Upper lobe of right lung (tissue), 1 donor: ENCODE measurements around the gene CFAP20DC. TPM values are rescaled to one million over a fixed set of nuclear protein-coding genes. Genes with fewer than 3 reads are reported as not detected.
"Not testable (repeated sequence)": the region's sequence is repeated elsewhere in the genome, so short reads cannot be mapped to it uniquely, and the experiment has no call there.

Experiments
- ATAC-seq: fragments of 200-7000 bp; cut with Tn5 transposase; one replicate; pipeline ENCODE4 v1.9.1; 2020; ENCODE audit warnings: mild to moderate bottlenecking, moderate library complexity
- DNase-seq: peaks from one replicate; pipeline ENCODE4 v3.0.0-alpha.2; 2020
- H3K27ac ChIP-seq: fragments of 200-600 bp; one replicate; pipeline ENCODE4 v1.8.0; 2022
- H3K27me3 ChIP-seq: fragments of 200-600 bp; one replicate; pipeline ENCODE4 v1.8.0; 2022; ENCODE audit warnings: mild to moderate bottlenecking
- H3K36me3 ChIP-seq: fragments of 200-600 bp; one replicate; pipeline ENCODE4 v1.8.0; 2022
- H3K4me1 ChIP-seq: fragments of 200-600 bp; one replicate; pipeline ENCODE4 v1.8.0; 2022
- H3K4me3 ChIP-seq: fragments of 200-600 bp; one replicate; pipeline ENCODE4 v1.8.0; 2022; ENCODE audit warnings: mild to moderate bottlenecking
- H3K9me3 ChIP-seq: fragments of 200-600 bp; one replicate; pipeline ENCODE4 v1.8.0; 2022
- intact Hi-C: fragments of 100-400 bp; cut with DNase I; formaldehyde crosslinking; loops from one replicate; pipeline ENCODE4 v1.11.0; 2022
- total RNA-seq: library from RNA; stranded (reverse); fragmentation: NEBNext Ultra II Directional; extraction: Animal tissue kit (Norgen Biotek cat#: 25700); gene quantifications from one replicate; pipeline ENCODE4 v1.2.1, GENCODE V29; 2021
- TF ChIP-seq, protein P1 (sequence below): fragments of 200-600 bp; IDR thresholded peaks from one replicate; pipeline ENCODE4 v1.8.0; 2022; ENCODE audit warnings: antibody characterized with exemption
- donor health status: DM: no; HTN: yes; CAD: no; lungs with severe emphysema.

The CFAP20DC gene
- total RNA-seq, 1 donor from 2014 or later: not detected

DNA sequence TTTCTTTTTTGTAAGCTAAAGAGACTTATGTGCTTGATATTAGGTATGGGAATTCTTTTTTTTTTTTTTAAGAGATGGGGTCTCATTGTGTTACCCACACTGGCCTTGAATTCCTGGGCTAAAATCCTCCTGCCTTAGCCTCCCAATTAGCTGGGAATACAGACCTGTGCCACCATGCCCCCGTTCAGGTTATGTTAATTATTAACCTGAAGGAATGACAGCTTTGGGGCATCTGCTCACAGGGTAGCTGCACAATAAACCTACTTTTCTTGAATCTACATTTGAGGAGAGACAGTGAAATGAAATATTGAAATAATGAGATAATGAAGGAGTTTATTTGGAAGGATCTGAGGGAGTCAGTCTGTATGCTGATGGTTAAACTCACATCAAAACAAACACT, 225.0 kb downstream of the CFAP20DC start:
- TF ChIP-seq, protein P1, sequence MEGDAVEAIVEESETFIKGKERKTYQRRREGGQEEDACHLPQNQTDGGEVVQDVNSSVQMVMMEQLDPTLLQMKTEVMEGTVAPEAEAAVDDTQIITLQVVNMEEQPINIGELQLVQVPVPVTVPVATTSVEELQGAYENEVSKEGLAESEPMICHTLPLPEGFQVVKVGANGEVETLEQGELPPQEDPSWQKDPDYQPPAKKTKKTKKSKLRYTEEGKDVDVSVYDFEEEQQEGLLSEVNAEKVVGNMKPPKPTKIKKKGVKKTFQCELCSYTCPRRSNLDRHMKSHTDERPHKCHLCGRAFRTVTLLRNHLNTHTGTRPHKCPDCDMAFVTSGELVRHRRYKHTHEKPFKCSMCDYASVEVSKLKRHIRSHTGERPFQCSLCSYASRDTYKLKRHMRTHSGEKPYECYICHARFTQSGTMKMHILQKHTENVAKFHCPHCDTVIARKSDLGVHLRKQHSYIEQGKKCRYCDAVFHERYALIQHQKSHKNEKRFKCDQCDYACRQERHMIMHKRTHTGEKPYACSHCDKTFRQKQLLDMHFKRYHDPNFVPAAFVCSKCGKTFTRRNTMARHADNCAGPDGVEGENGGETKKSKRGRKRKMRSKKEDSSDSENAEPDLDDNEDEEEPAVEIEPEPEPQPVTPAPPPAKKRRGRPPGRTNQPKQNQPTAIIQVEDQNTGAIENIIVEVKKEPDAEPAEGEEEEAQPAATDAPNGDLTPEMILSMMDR: no peak
- DNase-seq (no peak), ATAC-seq (no peak)
- H3K27ac ChIP-seq: no peak overlapping the region
- no peaks in the 10 kb centered on the region for H3K27me3 ChIP-seq
- H3K4me1 ChIP-seq: no peaks in the 10 kb centered on the region
- no peaks in the 10 kb centered on the region for H3K36me3 ChIP-seq
- intact Hi-C loops: no loop called here
- no peak overlapping the region for H3K4me3 ChIP-seq
- H3K9me3 ChIP-seq: no peaks in the 10 kb centered on the region

DNA sequence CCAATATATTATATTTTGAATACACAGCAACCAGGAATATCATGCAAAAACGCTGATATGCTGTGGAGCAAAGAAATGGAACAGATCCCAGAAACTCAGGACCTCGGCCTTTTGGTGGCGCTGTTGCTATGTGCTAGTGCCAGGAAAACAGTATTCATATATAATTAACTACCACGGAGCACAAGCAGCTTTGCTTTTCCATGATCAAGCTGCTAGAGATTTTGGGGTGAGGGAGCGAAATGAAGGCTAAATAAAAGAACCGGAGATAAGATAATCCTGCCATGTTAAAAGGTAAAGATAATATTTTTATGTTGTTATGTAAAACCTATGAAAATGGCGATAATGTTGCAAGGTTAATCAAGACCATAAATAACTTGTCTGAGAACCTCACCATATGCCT, 225.5 kb downstream of the CFAP20DC start:
- DNase-seq (peak; percentile 61), ATAC-seq (peak; percentile 36)
- Histone ChIP-seq H3K4me3 (no peak overlapping the region), H3K9me3 (no peaks in the 10 kb centered on the region), H3K27me3 (no peaks in the 10 kb centered on the region), H3K27ac (no peak overlapping the region), H3K36me3 (no peaks in the 10 kb centered on the region), H3K4me1 (no peaks in the 10 kb centered on the region)
- intact Hi-C loops: no loop called here
- TF ChIP-seq, protein P1: peak; percentile 51

DNA sequence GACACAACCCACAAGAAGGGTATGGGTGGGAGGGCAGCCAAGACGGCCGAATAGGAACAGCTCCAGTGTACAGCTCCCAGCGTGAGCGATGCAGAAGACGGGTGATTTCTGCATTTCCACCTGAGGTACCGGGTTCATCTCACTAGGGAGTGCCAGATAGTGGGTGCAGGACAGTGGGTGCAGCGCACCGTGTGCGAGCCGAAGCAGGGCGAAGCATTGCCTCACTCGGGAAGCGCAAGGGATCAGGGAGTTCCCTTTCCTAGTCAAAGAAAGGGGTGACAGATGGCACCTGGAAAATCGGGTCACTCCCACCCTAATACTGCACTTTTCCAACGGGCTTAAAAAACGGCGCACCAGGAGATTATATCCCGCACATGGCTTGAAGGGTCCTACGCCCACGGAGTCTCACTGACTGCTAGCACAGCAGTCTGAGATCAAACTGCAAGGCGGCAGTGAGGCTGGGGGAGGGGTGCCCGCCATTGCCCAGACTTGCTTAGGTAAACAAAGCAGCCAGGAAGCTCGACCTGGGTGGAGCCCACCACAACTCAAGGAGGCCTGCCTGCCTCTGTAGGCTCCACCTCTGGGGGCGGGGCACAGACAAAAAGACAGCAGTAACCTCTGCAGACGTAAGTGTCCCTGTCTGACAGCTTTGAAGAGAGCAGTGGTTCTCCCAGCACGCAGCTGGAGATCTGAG, 243.1 kb downstream of the CFAP20DC start:
- ATAC-seq, H3K36me3 ChIP-seq, H3K27ac ChIP-seq, H3K4me3 ChIP-seq, DNase-seq, H3K9me3 ChIP-seq, H3K27me3 ChIP-seq, intact Hi-C loops, H3K4me1 ChIP-seq: not testable (repeated sequence)

DNA sequence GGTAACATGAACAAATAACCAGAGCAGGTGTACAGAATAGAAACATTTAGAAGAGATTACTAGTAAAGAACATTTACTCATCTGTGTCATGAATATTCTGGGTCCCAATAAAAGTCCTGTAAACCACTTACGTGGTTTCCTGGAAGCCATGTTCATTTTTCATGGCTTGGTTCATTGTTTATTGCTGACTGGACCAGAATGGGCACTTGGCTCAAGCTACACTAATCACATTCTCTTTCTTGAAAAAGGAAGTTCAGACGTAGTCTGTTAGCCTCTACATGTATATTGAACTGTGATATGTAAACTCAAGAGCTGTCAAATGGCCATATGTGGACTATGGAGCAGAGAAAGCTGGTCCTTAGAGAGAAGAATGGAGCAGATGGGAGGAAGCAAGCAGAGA, 244.9 kb downstream of the CFAP20DC start:
- Histone ChIP-seq H3K4me3 (no peak overlapping the region), H3K36me3 (no peaks in the 10 kb centered on the region), H3K27ac (no peak overlapping the region), H3K27me3 (no peaks in the 10 kb centered on the region), H3K9me3 (no peaks in the 10 kb centered on the region), H3K4me1 (no peaks in the 10 kb centered on the region)
- intact Hi-C loops: no loop called here
- TF ChIP-seq, protein P1: no peak
- no peak for DNase-seq
- no peak for ATAC-seq

DNA sequence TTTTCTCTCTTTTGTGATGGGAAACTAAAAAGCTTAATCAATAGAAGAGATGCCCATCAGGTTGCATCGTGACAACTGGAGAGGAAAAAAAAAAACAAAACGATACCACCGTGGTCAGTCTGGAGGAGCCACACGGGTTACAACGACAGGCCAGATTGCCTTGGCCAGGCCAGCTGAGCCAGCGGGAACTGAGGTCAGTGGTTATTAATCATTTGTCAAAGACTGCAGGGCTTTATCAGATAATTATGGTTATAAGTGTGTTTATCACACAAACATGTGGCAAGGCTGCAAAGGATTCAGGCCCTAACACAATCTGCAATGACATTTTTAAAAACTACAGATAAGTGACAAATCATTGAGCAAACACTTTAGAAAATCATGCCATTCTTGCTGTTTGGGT, 248.3 kb downstream of the CFAP20DC start:
- intact Hi-C loops: no loop called here
- Histone ChIP-seq H3K27ac (no peak overlapping the region), H3K9me3 (no peaks in the 10 kb centered on the region), H3K36me3 (no peaks in the 10 kb centered on the region), H3K27me3 (no peaks in the 10 kb centered on the region), H3K4me1 (no peaks in the 10 kb centered on the region), H3K4me3 (no peak overlapping the region)
- TF ChIP-seq, protein P1: no peak
- ATAC-seq: no peak
- no peak for DNase-seq

DNA sequence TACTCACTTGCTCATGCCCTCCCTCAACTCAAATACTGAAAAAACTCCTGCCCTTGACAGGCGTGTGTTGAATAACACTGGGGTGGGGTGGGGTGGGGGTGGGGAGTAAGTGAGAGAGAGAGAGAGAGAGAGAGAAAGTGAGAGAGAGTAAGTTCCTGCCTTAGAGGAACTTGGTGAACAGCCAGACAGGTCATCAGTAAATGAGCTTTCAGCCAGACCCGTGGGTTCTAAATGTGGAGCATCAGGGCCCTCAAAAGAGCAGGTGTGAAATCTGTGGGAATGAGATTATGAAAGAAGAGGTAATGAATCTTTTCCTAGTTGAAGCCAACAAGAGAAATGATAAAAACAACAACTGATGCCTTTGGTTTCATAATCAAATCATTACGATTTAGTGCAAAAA, 248.9 kb downstream of the CFAP20DC start:
- Histone ChIP-seq H3K27ac (no peak overlapping the region), H3K27me3 (no peaks in the 10 kb centered on the region), H3K36me3 (no peaks in the 10 kb centered on the region), H3K9me3 (no peaks in the 10 kb centered on the region), H3K4me3 (no peak overlapping the region), H3K4me1 (no peaks in the 10 kb centered on the region)
- TF ChIP-seq, protein P1: no peak
- intact Hi-C loops: no loop called here
- ATAC-seq (no peak), DNase-seq (no peak)
